GM19238 (cell line): ENCODE data around the gene P2RY6.
A peak's percentile ranks its signal among the peaks of the same experiment; 100 is the strongest.

Source experiments
- DNase-seq: peaks from one replicate; pipeline ENCODE4 v3.0.0; 2011; ENCODE audit warnings: low spot score; ENCODE audit not compliant: insufficient read length

Gene P2RY6

DNA sequence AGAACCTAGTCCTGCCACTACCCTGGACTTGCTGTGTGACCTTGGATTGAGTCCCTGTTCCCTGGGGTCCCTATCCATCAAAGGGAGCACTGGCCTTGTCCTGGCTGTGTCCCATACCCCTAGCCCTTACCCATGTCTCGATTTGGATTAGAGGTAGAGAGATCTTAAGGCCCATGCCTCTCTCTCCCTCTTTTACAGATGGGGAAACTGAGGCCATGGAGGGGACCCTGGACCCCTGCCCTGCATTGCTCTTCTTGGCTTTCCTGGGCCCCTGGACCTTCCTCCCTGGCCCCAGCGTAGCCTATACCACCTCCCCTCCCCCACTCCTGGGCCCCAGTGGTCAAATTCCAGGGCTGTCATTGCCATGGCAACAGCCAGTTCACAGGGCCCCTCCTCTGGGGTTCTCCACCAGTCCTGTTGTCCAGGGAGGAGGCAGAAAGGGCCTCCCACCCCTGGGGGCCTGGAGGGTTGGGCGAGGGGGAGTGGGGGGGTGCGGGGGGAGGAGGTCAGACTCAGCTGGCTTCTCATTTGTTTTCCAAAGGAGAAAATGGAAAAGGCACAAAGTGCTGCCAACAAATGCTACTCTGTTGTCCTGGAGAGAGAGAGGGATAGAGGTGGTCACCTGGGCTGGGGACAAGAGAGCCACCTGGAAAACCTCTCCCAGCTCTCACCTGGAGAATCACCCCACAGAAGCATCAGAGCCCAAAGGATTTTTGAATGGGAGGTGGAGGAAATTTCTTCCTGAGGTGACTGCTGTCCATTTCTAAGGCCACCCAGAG lies 59.2 kb downstream of the P2RY6 start:
- no peak for DNase-seq

DNA sequence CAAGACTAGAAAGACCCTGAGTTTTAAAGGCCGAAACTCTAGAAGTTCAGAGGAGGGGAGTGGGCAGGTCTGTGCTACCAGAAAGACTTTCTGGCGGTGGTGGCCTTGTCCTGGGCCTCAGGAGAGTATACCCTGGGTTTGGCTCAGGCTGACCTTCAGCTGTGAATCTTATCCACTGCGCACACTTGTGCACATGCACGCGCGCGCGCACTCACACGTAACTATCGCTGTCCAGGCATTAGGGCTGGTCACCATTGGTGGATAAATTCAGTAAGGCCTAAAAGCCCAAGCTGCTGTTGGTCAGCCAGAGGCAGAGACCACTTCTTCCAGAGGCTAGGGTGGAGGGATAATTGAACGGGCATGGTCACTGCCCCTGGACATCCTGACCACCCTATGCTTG lies 61.0 kb downstream of the P2RY6 start:
- no peak for DNase-seq

DNA sequence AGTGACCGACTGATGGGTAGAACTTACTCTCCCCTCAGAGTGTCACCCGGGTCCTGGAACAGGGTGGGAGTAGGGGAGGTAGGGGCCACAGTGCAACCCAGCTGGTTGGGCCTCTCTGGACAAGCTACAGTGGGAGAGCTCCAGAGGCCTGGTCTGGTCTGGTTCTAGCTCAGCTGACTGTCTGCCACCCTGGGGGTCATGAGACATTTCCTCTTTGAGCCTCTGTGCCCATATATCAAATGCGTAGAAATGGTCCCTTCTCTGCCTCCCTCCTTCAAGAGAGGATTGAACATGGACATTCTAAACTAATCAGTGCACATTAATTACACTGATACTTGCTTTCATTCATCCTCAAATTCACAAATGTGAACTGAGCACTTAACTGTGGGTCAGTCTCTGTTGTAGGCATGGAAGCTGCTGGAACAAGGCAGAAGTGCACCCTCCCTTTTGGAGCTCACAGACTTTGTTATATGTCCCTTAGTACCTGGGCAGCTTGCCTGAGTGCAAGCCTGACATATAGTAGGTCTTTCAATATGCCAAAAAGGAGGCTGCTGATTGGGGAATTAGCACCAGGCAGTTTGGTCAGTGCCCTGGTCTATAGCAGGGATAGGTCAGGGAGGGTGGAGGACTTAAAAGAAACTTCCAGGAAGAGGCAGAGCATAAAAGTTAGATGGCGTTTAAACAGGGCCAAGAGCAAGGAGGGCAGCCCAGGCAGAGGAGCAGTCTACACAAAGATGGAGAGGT lies 61.7 kb downstream of the P2RY6 start:
- DNase-seq = no peak

DNA sequence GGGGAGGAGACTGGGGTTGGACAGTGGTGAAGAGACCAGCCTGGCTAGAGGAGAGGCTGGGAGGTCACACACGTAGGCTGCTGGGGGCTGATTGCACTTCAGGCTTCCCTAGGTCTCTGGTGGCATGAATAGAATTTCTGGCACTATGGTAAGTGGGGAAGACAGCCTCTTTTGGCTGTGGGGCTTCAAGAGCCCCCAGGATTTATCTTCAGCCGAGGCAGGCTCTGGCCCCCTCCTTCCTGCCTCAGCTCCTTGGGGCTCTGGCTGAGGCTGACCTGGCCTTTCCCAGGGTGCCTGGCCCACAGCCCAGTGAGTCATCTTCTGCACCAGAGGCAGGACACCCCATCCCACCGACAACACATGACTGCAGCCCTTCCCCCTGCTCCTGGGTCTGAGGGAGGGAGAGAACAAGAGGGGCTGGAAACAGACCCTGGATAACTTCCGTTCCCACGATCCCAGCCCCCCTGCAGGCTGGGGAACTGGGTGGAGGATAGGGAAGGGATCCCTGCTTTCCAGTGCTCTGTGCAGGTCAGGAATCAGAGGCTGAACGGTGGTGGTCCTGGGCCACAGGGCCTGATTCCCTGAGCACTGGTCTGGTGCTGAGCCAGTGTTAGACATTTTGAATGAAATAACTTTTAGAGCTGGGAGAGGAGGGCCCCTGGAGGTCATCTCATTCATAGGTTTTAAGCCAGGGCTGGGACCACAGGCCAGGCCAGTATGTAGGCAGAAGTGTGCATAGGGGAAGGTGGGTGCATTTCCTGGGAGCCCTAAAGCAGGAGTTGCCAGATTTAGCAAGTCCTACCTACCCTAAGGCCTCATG lies 62.5 kb downstream of the P2RY6 start:
- DNase-seq = no peak

DNA sequence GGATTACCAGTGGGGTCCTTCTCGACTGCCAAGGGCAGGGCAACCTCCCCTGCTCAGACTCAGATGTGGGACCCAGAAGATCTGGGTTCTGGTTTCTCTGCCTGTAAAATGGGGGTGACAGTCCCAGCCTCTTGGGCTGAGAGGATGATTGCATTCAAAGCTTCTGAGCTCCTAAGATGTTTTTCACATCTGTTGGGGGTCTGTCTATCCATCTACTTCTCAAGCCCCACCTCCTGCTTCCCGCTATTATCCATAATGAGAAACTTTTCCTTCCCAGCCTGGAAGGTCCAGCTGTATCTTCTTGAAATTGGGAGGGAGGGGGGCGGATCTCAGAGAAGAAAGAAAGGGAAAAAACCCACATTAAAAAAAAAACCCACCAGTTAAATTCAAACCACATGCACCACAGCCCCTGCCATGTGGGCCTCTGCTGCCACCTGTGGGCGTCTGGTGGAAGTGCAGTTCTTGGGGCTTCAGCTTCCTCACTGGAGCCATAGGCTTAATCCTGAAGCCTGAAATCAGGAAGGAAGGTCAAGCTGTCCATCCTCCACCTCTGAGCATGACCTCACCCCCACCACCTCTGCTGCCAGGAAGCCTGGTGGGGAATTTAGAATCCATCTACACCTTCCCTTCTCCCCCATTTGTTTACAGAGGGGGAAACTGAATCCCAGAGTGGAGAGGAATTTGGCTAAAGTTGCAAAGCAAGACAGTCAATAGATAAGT lies 63.2 kb downstream of the P2RY6 start:
- DNase-seq = peak; percentile 82

DNA sequence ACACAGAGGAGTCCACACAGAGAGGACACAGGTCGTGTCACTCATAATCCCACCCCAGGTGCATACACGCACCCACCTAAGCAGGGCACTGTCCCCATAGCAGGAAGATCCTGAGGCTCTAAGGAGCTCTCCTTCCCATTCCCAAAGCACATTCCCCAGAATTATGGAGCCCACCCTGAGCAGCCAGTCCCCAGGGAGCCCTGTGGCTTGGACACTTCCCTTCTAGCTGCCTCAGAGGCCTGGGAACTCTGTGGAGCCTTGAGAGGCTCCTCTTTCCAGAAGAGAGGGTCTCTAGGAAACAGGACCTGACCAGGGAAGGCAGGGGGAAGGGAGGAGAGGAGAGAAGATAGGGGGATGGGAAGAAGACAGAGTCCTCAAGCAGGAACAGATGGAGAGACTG lies 65.7 kb downstream of the P2RY6 start:
- DNase-seq = no peak

DNA sequence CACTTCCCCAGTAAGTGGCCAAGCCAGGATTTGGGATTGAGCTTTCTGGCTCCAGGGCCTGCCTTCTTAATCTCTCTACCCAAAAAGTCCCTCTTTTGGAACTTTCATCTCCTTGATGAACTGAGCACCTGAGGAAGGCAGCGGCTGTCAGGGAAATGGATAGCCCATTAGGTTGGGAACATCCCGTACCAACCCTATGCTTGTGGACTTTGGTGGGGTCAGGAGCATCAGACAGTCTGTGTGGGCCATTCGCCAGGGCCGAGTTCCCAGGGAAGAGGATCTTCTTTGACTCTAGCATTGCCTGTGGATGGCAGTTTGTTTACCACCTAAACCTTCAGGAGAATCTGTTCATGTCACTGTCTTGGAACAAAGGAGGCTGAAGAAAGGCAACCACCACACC lies 66.1 kb downstream of the P2RY6 start:
- DNase-seq = no peak

DNA sequence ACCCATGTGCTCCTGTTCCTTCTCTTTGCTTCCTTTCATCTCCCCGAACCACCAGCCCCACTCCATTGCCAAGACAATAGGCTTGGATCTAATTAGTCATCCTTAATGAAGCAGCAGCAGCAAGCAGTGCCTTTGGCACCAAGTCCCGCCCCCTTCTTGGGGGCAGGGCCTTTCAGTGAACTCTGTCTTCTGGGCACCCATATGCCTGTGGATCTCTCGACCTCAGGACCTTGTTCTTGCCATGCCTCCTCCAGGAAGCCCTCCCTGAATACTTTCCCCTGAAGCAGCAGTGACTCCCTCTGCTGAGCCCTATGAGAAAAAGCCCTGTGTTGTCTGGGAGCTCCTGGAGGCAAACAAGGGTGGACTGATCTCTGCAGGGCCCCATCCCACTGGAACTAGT lies 68.0 kb downstream of the P2RY6 start:
- DNase-seq = no peak

DNA sequence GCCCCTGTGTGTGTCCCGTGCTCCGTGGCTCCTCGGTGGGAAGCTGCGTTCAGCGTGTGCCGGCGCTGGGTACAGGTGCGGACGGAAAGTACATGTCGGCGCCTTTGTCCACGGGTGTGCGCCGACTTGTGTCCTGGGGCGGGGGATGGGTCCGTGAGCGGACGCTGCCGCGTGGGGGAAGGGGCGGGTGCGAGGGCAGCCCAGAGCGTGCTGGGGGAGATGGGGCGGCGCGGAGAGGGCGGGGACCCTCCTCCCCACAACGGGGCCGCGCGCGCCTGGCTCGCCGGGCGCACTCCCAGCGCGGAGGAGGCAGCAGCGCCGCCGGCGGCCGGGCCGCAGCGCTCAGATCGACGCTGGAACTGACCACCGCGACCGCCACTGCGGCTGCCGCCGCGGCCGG lies 70.5 kb downstream of the P2RY6 start:
- no peak for DNase-seq

DNA sequence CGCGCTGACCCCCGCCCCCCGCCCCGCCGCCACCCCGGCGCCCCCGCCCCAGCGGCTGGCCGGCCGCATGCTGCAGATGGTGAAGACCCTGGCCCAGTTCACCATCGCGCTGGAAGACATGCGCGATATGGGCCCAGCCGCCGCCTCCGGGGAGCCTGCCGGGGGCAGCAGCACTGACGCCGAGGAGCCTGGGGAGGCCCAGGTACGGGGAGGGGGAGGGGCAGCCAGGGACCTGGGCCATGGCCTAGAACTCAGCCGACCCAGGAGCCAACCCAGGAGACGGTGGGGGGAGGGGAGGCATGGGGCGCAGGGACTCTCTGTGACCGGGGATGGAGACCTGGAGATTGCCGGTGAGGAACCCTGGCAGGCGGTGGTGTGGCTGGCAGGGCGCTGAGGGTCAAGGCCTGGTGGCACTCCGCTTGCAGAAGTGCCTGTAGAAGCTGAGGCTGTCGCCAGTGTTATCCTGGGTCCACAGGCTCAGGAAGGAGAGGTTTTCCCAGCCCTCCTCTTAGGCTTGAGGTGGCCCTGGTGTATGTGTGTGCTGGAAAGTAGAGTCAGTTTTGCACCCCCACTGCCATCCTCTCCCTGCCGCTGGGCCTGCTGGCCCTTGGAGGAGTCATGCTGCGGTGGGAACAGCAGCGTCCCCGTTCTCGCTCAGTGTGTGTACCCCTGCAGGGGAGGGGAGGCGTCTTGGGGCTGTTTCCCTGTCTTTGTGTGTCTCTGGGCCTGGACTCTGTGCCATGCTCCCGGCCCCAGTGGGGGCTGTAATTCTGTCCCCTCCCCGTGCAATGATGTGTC lies 71.1 kb downstream of the P2RY6 start:
- no peak for DNase-seq

DNA sequence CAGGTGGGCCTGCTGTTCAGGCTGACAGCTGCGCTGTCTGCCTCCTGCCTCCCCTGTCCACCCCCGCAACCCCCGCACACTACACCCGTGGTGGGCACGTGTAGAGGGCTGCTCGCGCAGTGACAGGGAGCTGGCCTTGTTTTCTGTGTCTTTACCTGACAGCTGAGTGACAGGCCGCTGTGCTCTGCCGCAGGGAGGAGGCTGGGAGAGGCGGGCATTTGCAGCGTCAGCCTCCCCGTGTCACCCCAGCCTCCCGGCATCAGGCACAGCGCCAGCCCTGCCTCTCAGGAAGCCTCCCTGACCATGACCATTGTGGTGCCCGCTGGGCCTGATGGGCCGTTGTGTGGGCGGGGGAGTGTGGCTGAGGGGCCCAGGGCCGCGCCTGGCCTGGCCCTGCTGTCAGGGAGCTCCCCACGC lies 72.1 kb downstream of the P2RY6 start:
- DNase-seq = no peak

DNA sequence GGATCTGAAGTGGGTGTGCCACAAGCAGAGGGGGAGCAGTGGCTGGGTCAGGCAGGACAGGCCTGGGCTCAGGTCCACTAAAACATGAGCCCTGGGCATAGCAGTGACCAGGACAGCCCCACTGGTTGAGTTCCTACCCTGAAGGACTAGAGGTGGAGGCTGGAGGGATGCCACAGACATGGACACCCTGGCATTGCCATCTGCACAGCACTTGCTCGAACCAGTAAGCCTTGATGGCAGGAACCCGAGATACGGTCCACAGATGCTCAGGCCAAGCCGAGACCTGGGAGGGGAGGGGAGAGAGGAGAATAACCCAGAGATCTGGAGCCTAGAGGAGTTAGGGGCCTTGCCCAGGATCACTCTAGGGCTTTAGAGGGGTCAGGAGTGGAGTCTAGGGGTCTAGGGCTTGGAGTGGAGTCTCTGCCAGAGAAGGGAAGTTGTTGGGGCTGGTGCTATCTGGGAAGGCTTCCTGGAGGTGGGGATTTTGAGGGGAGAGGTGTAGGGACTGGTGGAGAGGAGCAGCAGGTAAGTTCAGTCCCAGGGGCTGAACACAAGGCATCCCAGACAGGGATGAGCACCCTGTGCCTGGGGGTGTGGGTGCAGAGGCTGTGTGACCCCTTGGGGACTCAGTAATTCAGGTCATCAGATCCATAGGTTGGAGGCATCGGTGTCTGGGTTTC lies 73.5 kb downstream of the P2RY6 start:
- no peak for DNase-seq

DNA sequence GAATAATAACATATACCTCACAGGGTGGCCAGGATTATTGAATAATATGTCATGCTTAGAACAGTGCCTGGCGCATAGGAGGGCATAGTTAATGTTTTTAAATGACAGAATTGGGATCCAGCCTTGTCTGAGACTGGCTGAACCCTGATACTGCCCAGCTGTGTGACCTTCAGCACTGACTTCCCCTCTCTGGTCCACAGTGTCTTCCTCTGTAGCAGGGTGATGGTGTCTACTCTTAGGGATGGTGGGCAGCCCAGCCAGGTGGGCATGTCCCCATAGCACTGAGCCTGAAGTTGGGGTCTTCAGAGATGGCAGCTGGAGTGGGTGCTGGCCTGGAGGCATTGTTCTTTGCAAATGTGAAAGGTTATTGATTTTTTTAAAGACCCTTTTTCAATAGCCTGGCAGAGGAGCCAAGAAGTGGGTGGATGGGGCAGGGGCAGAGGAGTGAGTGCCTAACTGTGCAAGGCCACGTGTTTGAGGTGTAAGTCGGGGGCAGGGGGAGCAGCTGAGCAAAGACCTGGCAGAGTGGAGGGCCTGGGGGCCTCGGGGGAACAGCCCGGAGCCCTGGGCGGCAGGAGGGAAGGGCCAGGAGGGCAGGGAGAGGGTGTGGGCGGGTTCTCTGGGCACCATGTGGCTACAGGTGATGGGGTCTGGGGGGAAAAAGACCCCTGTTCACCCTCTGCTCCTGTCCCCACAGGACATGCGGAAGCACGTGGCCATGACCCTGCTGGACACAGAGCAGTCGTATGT lies 74.2 kb downstream of the P2RY6 start:
- DNase-seq = no peak

DNA sequence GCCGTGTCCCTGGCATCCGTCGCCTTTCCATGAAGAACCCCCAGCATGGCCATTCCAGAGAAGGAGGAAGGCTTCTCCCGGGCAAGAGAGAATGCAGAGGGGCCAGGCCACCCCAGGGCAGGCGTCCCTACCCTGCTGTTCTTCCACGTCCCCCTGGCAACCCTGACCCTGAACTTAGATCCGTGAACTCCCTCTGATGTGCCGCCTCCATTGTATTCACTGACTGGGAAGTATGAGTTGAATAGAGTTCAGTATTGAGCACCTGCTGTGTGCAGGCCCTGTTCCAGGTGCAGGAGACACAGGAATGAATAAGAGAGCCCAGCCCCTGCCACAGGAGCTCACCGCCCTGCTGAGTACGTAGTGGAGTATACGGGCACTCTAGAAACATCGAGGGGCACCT lies 74.9 kb downstream of the P2RY6 start:
- no peak for DNase-seq
